A549 (cell line): ENCODE results near the gene TPRG1. TPM values are rescaled to one million over a fixed set of nuclear protein-coding genes. Genes with fewer than 3 reads are reported as not detected.

Experiments
- ATAC-seq, 2 experiments: fragments of 200-7000 bp in 1 of 2; fragments of >200 bp in 1 of 2; cut with Nextera tagmentation in 1 of 2; cut with Tn5 transposase in 1 of 2; 3 replicates each; pipeline versions ENCODE4 v1.8.0 to v1.9.1; 2018 to 2020; ENCODE audit warnings: mild to moderate bottlenecking in 1 of 2, moderate library complexity in 1 of 2
- CTCF ChIA-PET: fragments of 300-600 bp; sonication (Branson Sonifier 250); formaldehyde crosslinking; extraction: SDS; loops from one replicate; lab custom pipeline; 2021; ENCODE audit warnings: antibody characterized with exemption, inconsistent platforms; lab: Yijun Ruan, JAX
- POLR2A ChIA-PET: fragments of 350-600 bp; formaldehyde crosslinking; extraction: SDS; loops from one replicate; lab custom pipeline; 2021; ENCODE audit warnings: antibody characterized with exemption, inconsistent platforms; lab: Yijun Ruan, JAX
- DNase-seq, 2 experiments: peaks; one replicate each; pipeline versions ENCODE4 v3.0.0 to v3.0.0-alpha.2; 2011 to 2016; ENCODE audit warnings: low read depth in 1 of 2, low spot score in 1 of 2
- FAIRE-seq: peaks from 2 replicates; lab custom pipeline; 2011; peaks lifted over from hg19 to GRCh38; lab: Jason Lieb, UNC
- H3K27ac ChIP-seq, 2 experiments: fragments of >200 bp; sonication (Bioruptor Twin); formaldehyde crosslinking; 3 replicates each; pipeline ENCODE4 v1.5.1; 2016 to 2017
- H3K4me1 ChIP-seq: fragments of >200 bp; sonication (Bioruptor Twin); formaldehyde crosslinking; 3 replicates; pipeline ENCODE4 v1.6.1; 2016
- H3K4me2 ChIP-seq: fragments of >200 bp; sonication (Bioruptor Twin); formaldehyde crosslinking; 3 replicates; pipeline ENCODE4 v1.6.1; 2016
- H3K4me3 ChIP-seq: fragments of >200 bp; sonication (Bioruptor Twin); formaldehyde crosslinking; 3 replicates; pipeline ENCODE4 v1.5.1; 2016
- H3K9me3 ChIP-seq: fragments of >200 bp; sonication (Bioruptor Twin); formaldehyde crosslinking; 3 replicates; pipeline ENCODE4 v1.6.1; 2016
- BHLHE40 ChIP-seq: IDR thresholded peaks from 2 replicates; pipeline ENCODE4 v1.6.1; 2012; ENCODE audit warnings: low read depth, low read length, inconsistent platforms
- CHD2 ChIP-seq: fragments of 150-350 bp; IDR thresholded peaks from 2 replicates; pipeline ENCODE4 v1.6.1; 2014; ENCODE audit warnings: low read length; ENCODE audit not compliant: partially characterized antibody
- CHD4 ChIP-seq: fragments of 200-600 bp; sonication (generic); IDR thresholded peaks from 2 replicates; pipeline ENCODE4 v1.6.1; 2016; ENCODE audit warnings: antibody characterized with exemption, mild to moderate bottlenecking, borderline replicate concordance
- CTCF ChIP-seq: fragments of >200 bp; sonication (Bioruptor Twin); formaldehyde crosslinking; IDR thresholded peaks from 3 replicates; pipeline ENCODE4 v1.5.1; 2016
- FOSB ChIP-seq: fragments of 250-450 bp; sonication (Bioruptor Pico); IDR thresholded peaks from 2 replicates; pipeline ENCODE4 v1.5.0; 2020; ENCODE audit warnings: mild to moderate bottlenecking, moderate library complexity
- FOSL2 ChIP-seq, 2 experiments: fragments of 450-650 bp in 1 of 2; fragments of >200 bp in 1 of 2; sonication (Bioruptor Twin) in 1 of 2; formaldehyde crosslinking; IDR thresholded peaks; 2 replicates each; pipeline versions ENCODE4 v1.5.0 to v1.6.1; 2016 to 2020; ENCODE audit warnings: mild to moderate bottlenecking in 1 of 2, moderate library complexity in 1 of 2
- FOXS1 ChIP-seq: fragments of 250-450 bp; sonication (Bioruptor Pico); IDR thresholded peaks from 2 replicates; pipeline ENCODE4 v1.5.0; 2020; ENCODE audit warnings: mild to moderate bottlenecking, moderate library complexity
- HES2 ChIP-seq: fragments of >200 bp; sonication (Bioruptor Twin); formaldehyde crosslinking; IDR thresholded peaks from 2 replicates; pipeline ENCODE4 v1.6.1; 2016
- HOXB13 ChIP-seq: fragments of 250-450 bp; sonication (Bioruptor Pico); IDR thresholded peaks from 2 replicates; pipeline ENCODE4 v1.5.0; 2020; ENCODE audit warnings: low read depth, mild to moderate bottlenecking, moderate library complexity
- JUNB ChIP-seq: fragments of >200 bp; sonication (Bioruptor Twin); formaldehyde crosslinking; IDR thresholded peaks from 2 replicates; pipeline ENCODE4 v1.6.1; 2016
- KDM1A ChIP-seq: fragments of 200-600 bp; sonication (generic); IDR thresholded peaks from 2 replicates; pipeline ENCODE4 v1.6.1; 2016; ENCODE audit warnings: low read depth, mild to moderate bottlenecking
- KDM5A ChIP-seq: fragments of 200-600 bp; sonication (generic); IDR thresholded peaks from 2 replicates; pipeline ENCODE4 v1.6.1; 2016; ENCODE audit warnings: antibody characterized with exemption, mild to moderate bottlenecking
- MAFK ChIP-seq: fragments of 450-650 bp; IDR thresholded peaks from 2 replicates; pipeline ENCODE4 v1.6.1; 2014; ENCODE audit not compliant: partially characterized antibody
- NR3C1 ChIP-seq: fragments of >200 bp; sonication (Bioruptor Twin); formaldehyde crosslinking; IDR thresholded peaks from 3 replicates; pipeline ENCODE4 v1.6.1; 2017
- PHF8 ChIP-seq: fragments of 200-600 bp; sonication (generic); IDR thresholded peaks from 2 replicates; pipeline ENCODE4 v1.6.1; 2016; ENCODE audit warnings: low read depth, mild to moderate bottlenecking, antibody characterized with exemption, moderate library complexity, borderline replicate concordance
- RAD21 ChIP-seq, 2 experiments: fragments of >200 bp in 1 of 2; sonication (Bioruptor Twin) in 1 of 2; formaldehyde crosslinking in 1 of 2; IDR thresholded peaks in 1 of 2; conservative IDR thresholded peaks in 1 of 2; 2 replicates in 1 of 2; 3 replicates in 1 of 2; pipeline ENCODE4 v1.6.1; 2012 to 2018; ENCODE audit warnings: inconsistent platforms in 1 of 2
- RARB ChIP-seq: fragments of 250-450 bp; sonication (Bioruptor Pico); IDR thresholded peaks from 2 replicates; pipeline ENCODE4 v1.8.0; 2021; ENCODE audit warnings: mild to moderate bottlenecking, moderate library complexity
- SREBF2 ChIP-seq: fragments of 450-650 bp; IDR thresholded peaks from 2 replicates; pipeline ENCODE4 v1.6.1; 2014; ENCODE audit warnings: mild to moderate bottlenecking, moderate library complexity
- ZNF302 ChIP-seq: fragments of 250-450 bp; sonication (Bioruptor Pico); IDR thresholded peaks from 2 replicates; pipeline ENCODE4 v1.9.0; 2021; ENCODE audit warnings: inconsistent platforms, mild to moderate bottlenecking, moderate library complexity
- ZSCAN20 ChIP-seq: fragments of 250-450 bp; sonication (Bioruptor Pico); IDR thresholded peaks from 2 replicates; pipeline ENCODE4 v1.8.0; 2022; ENCODE audit warnings: mild to moderate bottlenecking, moderate library complexity
- WGBS: methylation state at CpG from one replicate; pipeline ENCODE4 v1.1.6; 2017; ENCODE audit errors: missing lambda C conversion rate; 5-methylcytosine and 5-hydroxymethylcytosine counted together
- polyA plus RNA-seq, 4 experiments: library from polyadenylated mRNA; depleted of rRNA in 3 of 4; stranded (reverse); fragments of >200 nt; fragmentation: RNase III in 1 of 4; extraction: RNeasy Plus Mini Kit Qiagen cat#74134 plus additional on column Dnase treatment in 1 of 4; gene quantifications; 2 replicates in 3 of 4; 3 replicates in 1 of 4; pipeline ENCODE4 v1.2.3, GENCODE V29; 2011 to 2017
- TF ChIP-seq, protein P1 (sequence below): fragments of 450-650 bp; IDR thresholded peaks from 2 replicates; pipeline ENCODE4 v1.6.1; 2014; ENCODE audit warnings: antibody characterized with exemption
- TF ChIP-seq, protein P2 (sequence below): fragments of >200 bp; sonication (Bioruptor Twin); formaldehyde crosslinking; IDR thresholded peaks from 3 replicates; pipeline ENCODE4 v1.6.1; 2016

The TPRG1 gene
- polyA plus RNA-seq, 2 of the 4 experiments (the other 2 are of a cell fraction) = 0.21 to 1.1 TPM

DNA sequence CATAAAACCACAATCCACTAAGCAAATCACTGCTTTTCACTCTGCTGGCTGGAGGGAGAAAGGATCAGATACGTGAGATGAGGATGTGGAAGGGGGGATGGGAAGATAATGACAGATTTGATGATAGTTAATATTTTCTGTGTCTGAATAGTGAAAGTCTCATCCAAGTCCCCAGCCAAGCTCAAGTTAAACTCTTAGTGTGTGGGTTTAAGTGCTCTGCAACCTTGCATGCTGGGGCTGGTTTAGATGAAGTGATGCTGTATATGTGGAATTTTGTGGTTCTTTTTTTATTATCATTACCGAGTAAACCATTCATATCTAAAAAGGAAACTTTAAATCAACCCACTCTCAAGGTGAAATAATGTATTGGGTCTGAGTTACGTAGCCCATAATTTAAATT is 111.0 kb downstream of the TPRG1 start:
- FAIRE-seq (no peak), ATAC-seq (no peak), DNase-seq (no peak)
- TF ChIP-seq CHD4 = no peak
- no peak for TF ChIP-seq CTCF
- TF ChIP-seq ZNF302 (CRISPR knock-in tag) = no peak
- TF ChIP-seq PHF8 = no peak
- TF ChIP-seq FOSL2 (IDR thresholded peaks at IDR 0.05) = no peak
- TF ChIP-seq FOSL2 (CRISPR knock-in tag; IDR thresholded peaks at IDR 0.05) = no peak
- TF ChIP-seq, protein P1, sequence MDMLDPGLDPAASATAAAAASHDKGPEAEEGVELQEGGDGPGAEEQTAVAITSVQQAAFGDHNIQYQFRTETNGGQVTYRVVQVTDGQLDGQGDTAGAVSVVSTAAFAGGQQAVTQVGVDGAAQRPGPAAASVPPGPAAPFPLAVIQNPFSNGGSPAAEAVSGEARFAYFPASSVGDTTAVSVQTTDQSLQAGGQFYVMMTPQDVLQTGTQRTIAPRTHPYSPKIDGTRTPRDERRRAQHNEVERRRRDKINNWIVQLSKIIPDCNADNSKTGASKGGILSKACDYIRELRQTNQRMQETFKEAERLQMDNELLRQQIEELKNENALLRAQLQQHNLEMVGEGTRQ = no peak
- no peak for TF ChIP-seq CHD2
- no peak for TF ChIP-seq FOXS1
- no peak for TF ChIP-seq HOXB13 (CRISPR knock-in tag)
- TF ChIP-seq, protein P2, sequence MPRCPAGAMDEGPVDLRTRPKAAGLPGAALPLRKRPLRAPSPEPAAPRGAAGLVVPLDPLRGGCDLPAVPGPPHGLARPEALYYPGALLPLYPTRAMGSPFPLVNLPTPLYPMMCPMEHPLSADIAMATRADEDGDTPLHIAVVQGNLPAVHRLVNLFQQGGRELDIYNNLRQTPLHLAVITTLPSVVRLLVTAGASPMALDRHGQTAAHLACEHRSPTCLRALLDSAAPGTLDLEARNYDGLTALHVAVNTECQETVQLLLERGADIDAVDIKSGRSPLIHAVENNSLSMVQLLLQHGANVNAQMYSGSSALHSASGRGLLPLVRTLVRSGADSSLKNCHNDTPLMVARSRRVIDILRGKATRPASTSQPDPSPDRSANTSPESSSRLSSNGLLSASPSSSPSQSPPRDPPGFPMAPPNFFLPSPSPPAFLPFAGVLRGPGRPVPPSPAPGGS = no peak
- ChIA-PET CTCF (interaction anchor here (1.1 kb wide), 1 partner anchor 10 kb away, joined by 3 read pairs; no protein-coding TSS in a partner anchor), POLR2A (no interaction called here)
- Histone ChIP-seq H3K4me2 (no peak overlapping the region), H3K4me1 (no peaks in the 10 kb centered on the region), H3K27ac (no peak overlapping the region), H3K4me3 (no peak overlapping the region), H3K9me3 (no peaks in the 10 kb centered on the region)
- 91% methylated on average over 3 of the region's 3 CpGs for WGBS

- ATAC-seq = no peak
- no peak for DNase-seq
These were observed 114.4 kb downstream of the TPRG1 start for GRCh38 chr3:189286188-189286587.

More at GRCh38 chr3:189286188-189286587, 114.4 kb downstream of the TPRG1 start:
- no peaks in the 10 kb centered on the region for H3K9me3 ChIP-seq
- H3K27ac ChIP-seq = 0 out of 6 replicates have a peak overlapping the region, but pooled peaks of 1 of the 2 experiments have one; percentile 18
- no peak for TF ChIP-seq ZSCAN20 (CRISPR knock-in tag)
- TF ChIP-seq RAD21 (conservative IDR thresholded peaks at IDR 0.05 in 1 of 2, IDR thresholded peaks at IDR 0.05 in 1 of 2) = no peak
- no peak for TF ChIP-seq KDM1A
- no peak for TF ChIP-seq SREBF2
- no peak for TF ChIP-seq RARB (CRISPR knock-in tag)
- TF ChIP-seq FOSL2 (IDR thresholded peaks at IDR 0.05) = no peak
- no peak for TF ChIP-seq FOSL2 (CRISPR knock-in tag; IDR thresholded peaks at IDR 0.05)
- TF ChIP-seq NR3C1 = no peak
- TF ChIP-seq JUNB = no peak
- TF ChIP-seq HOXB13 (CRISPR knock-in tag) = no peak
- TF ChIP-seq MAFK = no peak
- TF ChIP-seq HES2 = no peak
- TF ChIP-seq BHLHE40 = no peak
- no peak for TF ChIP-seq FOSB (CRISPR knock-in tag)
- no peak for TF ChIP-seq FOXS1
- TF ChIP-seq, protein P2 = no peak
- TF ChIP-seq KDM5A = no peak
- no peak for FAIRE-seq
- H3K4me1 ChIP-seq = no peaks in the 10 kb centered on the region
- H3K4me3 ChIP-seq = no peak overlapping the region
- H3K4me2 ChIP-seq = no peak overlapping the region
- POLR2A ChIA-PET = no interaction called here
- CTCF ChIA-PET = interaction anchor here (1.2 to 2.0 kb wide), 2 partner anchors 12 to 16 kb away, joined by 3 to 4 read pairs; no protein-coding TSS in a partner anchor
